Inferior parietal cortex (tissue), 1 donor: ENCODE results near the gene B3GALT5.

ENCODE experiments used
- DNase-seq: peaks from one replicate; pipeline ENCODE4 v3.0.0-alpha.2; 2016; ENCODE audit errors: extremely low spot score

The B3GALT5 gene

DNA sequence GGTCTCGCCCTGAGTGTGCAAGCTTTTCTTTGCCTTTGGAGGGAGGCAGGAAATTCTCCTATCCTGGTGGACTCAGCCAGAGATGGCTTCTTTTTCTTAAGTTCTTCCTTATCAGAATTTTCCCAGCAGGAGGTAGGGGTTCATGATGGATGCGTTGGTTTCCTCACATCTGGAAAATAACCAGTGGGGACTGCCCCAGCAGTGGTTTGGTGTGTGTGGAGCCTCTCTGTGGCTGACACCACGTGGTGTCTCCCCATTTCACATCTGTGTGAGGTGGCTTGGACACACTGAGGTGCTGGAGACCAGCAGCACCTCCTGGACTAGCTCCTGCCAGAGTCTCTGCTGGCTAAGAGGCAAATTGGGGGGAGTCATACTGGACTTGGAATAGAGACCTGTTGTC lies 32.6 kb downstream of the B3GALT5 start:
- DNase-seq: no peak

DNA sequence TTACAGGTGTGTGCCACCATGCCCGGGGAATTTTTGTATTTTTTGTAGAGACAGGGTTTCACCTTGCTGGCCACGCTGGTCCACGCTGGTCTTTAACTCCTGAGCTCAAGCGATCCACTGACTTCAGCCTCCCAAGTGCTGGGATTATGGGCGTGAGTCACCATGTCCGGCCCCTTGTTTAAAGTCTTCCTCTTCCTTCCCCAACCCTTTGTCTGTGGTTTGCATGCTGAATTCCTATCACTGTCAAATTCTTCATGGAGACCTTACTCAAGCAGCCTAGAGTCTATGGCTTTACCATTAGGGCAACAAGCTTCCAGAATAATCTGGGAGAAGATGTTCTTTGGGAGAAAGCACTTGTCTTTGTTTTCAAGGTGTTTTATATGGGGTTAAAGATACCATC lies 34.7 kb downstream of the B3GALT5 start:
- DNase-seq: no peak

DNA sequence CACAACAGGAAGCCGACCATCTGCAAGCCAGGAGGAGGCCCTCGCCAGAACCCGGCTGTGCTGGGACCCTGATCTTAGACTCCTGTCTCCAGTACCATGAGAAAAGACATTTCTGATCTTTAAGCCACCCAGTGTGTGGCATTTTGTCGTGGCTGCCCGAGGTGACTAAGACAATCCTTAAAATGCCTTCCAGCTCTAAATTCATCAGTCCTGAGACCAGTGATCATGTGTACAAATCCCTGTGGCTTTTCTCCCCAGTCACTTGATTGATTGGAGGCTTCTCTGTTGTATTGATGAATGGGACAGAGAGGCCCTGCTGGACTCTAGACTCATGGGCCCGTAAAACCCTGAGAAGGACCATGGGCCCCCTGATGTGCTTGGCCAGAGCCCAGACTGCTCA lies 36.1 kb downstream of the B3GALT5 start:
- DNase-seq: no peak

DNA sequence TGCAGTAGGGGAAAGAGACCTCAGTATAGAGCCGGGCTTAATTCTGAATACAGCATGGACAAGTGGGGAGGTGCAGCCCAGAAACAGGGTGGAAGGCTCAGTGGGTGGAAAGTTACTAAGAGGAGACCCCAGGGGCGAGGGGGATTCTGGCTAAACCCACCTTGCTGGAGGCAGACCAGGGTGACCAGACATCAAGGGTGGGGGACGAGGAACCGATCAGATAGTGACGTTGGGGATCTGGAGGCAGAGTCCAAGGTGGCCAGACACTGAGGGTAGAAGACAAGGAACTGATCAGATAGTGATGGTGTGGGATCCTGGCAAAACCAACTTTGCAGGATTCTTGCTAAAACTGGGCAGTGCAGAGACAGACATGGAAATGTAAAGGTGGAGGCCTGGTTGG lies 36.8 kb downstream of the B3GALT5 start:
- no peak for DNase-seq

DNA sequence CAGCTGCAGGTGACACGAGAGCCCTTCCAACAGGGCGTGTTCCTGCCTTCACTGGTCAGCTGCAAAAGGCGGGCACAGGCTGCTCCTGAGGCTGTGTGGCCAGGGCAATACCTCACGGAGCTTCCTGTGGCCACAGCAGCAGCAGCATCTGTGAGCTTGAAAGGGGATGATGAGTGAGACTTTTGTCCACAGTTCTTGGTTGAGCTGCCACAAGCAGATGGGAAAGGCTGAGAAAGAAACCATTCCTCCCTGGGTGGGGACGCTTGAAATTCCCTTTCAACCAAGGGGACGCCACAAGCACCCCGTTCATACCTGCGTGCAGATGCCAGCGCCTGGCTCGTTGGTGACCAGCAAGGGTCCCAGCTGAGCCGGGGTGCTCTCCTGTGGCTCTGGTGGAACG lies 37.6 kb downstream of the B3GALT5 start:
- no peak for DNase-seq

DNA sequence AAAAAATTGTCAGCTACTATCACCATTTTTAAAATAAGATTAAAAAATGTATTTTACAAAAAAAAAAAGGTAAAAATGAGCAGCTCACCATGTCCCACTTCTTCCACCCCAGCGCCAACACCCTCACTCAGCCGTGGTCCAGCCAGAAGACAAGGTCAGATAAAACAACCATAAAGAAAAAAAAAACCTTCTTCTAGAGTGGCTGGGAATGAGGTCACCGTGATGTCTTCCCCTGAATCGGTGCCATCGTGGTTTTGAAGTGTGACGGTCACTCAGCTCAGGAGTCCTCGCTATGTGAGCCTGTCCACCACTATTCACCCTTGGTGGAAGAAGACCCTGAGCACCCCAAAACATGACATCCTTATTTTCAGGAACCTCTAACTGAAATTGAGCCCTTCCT lies 38.1 kb downstream of the B3GALT5 start:
- no peak for DNase-seq

DNA sequence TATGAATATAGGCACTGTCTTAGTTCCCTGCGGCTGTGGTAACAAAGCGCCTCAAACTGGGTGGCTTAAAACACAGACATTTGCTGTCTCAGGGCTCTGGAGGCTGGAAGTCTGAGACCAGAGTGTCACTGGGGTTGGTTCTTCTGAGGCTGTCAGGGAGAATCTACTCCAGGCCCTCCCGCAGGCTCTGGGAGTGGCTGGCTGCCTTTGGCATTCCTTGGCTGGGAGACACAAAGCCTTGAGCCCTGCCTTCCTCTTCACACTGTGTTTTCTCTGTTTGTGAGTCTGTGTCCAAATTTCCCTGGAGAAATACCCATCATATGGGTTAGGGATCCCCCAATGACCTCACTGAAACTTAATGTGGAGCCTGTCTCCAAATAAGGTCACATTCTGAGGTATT lies 38.5 kb downstream of the B3GALT5 start:
- DNase-seq: no peak

DNA sequence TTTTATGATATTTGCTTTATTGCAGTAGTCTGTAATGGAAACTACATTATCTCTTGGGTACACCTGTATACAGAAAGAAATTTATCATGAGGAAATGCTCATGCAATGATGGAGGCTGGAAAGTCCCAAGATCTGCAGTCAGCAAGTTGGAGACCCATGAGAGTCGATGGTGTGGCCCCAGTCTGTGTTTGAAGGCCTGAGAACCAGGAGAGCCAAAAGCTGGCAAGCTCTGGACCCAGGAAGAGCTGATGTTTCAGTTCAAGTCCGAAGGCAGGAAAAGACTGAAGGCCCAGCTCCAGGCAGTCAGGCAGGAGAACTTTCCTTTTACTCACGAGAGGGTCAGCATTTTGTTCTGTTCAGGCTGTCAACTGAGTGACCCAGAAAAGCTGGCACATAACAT lies 42.2 kb downstream of the B3GALT5 start:
- DNase-seq: no peak

DNA sequence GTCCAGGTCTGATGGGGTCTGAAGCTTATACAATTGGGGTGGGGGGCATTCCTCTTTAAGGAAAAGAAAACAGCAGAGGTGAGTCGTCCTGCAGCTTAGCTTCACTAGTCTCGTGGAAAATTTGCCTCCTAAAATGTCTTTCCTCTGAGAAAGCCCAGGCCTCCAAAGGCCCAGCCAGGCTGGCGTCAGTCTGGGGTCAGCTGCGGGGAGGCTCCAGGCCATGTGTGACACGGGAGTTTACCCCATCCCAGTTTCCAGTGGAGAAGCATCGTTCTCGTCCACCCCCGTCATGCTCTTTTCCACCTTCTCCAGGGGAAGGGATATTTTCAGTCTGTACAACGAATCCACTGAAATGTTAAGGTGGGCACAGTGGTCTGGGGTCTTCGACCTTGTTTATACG lies 42.8 kb downstream of the B3GALT5 start:
- DNase-seq: no peak

DNA sequence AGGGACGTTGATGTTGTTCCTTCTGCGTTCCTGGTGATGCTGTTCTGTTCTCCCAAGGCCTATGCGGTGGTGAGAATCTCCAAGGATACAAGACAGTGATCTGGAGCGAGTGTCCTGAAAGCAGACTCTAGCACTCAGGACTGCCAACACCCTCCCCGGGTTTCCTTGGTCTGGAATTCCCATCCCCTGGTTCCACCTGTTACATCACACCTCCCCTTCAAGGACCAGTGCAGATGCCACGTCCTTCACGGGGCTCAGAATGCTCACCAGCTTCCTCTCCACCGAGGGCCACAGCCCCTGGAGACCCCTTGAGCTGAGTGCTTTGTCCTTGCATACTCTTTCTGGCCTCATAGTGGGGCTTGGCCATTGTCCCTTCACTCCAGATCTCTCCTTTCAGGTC lies 43.5 kb downstream of the B3GALT5 start:
- DNase-seq: no peak

DNA sequence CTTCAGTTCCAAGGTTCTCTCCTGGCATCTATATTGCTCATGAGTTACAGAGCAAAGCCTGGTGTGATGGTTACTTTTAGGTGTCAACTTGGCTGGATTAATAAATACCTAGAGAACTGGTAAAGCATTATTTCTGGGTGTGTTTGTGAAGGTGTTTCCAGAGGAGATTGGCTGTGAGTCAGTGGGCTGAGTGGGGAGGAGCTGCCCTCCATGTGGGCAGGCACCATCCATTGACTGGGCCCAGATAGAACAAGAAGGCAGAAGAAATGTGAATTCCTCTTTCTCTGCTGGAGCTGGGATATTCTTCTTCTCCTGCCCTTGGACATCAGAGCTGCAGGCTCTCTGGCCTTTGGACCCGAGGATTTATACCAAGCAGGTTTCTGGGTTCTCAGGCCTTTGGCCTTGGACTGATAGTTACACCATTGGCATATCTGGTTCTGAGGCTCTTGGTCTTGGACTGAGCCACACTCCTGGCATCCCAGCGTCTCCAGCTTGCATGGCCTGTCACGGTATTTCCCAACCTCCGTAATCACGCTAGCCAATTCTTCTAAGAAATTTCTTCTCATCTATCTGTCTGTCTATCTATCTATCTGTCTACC lies 44.5 kb downstream of the B3GALT5 start:
- DNase-seq: no peak

DNA sequence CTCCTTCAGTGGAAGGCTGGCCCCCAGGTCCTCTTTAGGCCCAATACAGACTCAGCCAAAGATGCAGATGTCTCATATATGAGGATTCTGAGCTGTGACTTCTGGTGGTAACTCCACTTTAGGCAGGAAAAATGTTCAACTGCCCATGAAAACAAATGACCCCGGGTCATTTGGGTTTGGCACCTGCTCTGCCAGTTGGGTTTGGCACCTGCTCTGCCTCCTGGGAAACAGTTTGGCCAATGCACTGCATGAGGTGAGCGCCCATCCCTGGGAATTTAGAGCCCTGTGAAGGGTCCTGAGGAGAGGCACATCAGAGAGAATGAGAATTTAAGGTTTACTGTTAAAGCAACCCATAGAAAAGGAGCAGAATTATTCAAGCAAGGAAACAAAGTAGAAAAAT lies 45.3 kb downstream of the B3GALT5 start:
- no peak for DNase-seq

DNA sequence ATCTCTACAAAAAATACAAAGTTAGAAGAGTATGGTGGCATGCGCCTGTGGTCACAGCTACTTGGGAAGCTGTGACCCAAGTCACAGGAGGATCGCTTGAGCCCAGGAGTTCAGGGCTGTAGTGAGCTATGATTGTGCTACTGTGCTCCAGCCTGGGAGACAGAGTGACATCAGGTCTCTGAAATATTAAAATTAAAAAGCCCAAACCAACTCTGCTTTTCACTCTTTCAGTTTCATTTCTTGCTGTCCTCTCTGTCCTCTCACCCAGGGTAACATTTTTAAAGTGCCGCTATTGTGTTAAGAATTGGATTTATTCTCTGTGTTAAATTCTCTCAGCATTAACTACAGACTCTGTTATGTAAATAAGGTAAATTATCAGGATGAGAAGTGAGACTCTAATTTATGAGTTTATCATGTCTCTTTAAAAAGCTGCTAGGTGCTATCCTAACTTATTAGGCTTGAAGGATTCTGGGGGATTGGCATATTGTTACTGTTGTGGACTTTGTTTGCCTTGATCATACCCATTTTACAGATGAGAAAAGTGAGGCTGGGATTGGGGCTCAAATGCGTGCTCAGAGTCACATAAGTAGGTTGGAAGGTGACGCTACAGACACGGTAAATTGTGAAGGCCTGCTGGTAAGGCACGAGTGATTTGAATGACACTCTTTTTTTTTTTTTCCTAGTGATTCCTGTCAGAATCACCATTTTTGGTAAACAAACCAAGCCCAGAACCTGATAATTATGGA lies 46.5 kb downstream of the B3GALT5 start:
- DNase-seq: no peak

DNA sequence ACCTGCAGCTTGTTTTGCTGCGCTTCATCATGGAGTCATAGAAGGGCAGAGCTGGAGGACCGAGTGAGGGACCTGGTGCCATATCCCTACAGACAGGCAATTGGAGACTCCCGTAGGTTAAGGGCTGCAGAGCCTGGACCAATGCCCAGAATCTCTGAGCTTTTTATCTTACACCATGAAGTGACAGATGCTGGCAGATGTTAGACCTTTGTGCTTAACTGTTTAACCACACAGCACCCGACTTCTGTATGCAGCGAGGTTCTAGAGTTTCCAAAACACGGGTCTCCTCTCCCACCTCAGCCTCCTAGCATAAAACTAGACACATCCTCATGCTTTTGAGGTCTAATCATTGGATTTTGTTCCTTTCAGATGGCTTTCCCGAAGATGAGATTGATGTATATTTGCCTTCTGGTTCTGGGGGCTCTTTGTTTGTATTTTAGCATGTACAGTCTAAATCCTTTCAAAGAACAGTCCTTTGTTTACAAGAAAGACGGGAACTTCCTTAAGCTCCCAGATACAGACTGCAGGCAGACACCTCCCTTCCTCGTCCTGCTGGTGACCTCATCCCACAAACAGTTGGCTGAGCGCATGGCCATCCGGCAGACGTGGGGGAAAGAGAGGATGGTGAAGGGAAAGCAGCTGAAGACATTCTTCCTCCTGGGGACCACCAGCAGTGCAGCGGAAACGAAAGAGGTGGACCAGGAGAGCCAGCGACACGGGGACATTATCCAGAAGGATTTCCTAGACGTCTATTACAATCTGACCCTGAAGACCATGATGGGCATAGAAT lies 47.6 kb downstream of the B3GALT5 start:
- no peak for DNase-seq

DNA sequence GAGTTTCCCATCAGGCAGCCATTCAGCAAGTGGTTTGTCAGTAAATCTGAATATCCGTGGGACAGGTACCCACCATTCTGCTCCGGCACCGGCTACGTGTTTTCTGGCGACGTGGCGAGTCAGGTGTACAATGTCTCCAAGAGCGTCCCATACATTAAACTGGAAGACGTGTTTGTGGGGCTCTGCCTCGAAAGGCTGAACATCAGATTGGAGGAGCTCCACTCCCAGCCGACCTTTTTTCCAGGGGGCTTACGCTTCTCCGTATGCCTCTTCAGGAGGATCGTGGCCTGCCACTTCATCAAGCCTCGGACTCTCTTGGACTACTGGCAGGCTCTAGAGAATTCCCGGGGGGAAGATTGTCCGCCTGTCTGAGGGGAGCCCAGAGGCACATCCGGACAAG lies 48.4 kb downstream of the B3GALT5 start:
- no peak for DNase-seq

DNA sequence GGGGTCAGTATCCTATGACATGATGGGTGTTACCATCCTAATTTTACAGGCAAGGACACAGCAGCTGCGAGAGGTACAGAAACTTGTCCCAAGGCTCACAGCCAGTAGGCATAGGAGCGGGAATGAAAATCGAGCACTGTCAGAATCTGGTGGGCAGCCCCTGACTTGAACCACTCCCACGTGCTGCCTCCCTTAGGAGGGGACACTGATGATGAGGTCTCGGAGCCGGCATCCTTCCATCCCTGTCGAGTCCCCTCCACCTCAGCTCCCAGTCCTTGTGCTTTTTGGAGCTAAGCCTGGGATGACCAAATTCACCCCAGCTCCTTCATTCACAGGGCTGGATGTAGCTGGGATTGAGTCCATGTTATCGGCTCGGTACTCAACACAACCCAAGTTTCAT lies 49.0 kb downstream of the B3GALT5 start:
- no peak for DNase-seq

DNA sequence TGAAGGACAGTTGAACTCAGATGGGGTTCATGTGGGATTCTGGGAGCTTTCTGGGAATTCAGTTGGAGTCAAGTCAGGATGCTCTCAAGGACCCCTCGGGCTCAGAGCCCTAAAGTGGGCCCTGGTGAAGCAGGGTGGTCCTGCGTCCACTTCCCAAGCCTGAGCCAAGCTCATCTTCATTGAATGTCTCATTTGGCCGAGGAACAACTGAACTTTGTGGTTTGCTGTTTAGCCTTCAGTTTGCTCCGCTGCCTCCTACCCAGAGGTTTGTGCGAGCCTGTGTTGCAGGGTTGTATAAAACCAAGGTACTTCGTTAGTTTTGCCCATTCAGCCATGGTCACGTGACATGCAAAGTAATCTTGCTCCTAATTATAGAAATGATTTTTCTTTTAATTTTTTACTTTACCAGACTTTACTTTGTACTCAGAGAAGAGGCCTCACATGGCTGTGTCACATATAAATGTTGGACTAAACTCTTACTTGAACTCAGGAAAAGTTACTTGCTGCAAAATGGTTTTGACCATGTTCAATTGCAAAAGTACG lies 49.7 kb downstream of the B3GALT5 start:
- no peak for DNase-seq

DNA sequence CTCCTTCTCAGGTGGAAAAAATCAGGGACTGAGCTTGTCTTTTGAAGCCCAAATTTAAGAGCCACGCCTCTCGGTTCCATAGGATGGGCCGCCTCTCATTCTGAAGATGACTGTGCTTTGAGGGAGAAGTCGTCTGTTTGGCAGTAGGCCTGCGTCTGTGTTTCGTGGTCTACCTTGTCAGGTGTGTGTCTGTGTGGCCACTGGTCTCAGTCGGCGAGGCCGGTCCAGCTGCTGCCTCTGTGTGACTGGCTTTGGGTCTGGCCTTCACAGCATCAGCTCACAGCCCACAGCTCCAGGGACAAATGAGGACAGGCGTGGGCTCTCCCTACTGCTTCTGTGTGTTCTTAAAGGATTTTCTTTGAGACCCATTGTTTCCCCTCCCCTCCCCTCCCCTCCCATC lies 50.3 kb downstream of the B3GALT5 start:
- DNase-seq: no peak

DNA sequence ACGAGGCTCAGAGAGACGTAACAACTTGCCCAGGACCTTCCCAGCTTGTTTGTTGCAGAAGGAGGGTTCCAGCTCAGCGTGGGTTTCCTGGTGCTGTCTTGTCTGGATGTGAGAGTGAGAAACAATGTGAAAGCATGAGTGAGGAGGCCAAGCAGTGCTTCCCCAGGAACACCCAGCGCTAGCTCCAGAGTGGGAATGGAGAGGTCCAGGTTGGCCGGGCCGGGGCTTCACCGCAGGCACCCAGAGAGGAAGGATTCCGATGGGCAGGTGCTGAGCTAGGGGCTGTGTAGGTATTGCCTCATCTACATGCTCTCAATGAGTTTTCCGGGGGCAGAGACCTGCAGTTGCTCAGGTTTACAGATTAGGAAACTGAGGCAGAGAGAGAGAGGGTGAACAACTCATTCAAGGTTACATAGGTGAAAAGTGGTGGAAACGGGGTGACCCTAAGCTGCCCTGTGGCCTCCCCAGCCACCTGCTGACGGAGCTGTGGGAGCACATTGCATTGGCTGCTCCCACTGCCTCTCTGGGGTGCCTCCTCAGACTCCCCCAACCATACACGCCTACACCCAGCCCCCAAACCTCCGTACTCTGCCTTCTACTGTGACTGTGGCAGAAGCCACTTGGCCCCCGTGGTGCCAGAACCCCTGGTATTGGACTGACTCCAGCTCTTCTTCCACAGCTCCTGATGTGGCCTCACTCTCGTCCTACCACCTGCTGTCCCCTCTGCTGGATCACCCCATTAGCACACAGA lies 51.2 kb downstream of the B3GALT5 start:
- no peak for DNase-seq

DNA sequence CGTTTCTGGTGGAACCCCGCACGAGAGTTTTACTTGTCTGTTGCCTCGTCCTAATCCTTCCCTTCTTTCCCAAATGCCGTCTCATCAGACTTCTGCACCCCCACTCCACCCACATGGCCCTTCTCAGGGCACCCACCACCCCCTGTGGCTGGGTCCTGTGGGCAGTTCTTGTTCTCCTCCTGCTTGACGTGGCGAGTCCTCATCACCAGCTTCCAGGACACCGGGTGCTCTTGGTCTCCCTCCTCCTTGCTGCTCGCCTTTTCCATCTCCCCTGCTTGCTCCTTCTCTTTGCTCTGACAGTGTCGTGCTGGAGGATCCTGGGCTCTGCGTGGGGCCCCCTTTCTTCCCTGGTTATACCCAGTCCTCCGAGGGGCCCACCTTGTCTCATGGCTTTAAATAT lies 51.8 kb downstream of the B3GALT5 start:
- no peak for DNase-seq

DNA sequence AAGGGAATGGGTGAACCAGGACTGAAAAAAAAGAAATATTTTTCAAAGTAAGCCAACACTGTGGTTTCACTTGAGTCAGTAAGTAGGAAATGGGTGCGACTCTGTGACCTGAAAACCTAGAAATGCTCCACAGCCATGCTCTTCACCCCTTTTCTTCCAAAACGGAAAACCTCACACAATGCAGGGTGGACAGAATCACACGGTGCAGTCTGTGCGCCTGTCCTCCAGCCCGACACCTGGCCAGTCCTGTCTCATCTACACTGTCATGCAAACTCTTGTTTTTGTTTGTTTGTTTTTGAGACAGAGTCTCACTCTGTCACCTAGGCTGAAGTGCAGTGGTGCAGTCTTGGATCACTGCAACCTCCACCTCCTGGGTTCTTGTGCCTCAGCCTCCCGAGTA lies 53.3 kb downstream of the B3GALT5 start:
- no peak for DNase-seq

DNA sequence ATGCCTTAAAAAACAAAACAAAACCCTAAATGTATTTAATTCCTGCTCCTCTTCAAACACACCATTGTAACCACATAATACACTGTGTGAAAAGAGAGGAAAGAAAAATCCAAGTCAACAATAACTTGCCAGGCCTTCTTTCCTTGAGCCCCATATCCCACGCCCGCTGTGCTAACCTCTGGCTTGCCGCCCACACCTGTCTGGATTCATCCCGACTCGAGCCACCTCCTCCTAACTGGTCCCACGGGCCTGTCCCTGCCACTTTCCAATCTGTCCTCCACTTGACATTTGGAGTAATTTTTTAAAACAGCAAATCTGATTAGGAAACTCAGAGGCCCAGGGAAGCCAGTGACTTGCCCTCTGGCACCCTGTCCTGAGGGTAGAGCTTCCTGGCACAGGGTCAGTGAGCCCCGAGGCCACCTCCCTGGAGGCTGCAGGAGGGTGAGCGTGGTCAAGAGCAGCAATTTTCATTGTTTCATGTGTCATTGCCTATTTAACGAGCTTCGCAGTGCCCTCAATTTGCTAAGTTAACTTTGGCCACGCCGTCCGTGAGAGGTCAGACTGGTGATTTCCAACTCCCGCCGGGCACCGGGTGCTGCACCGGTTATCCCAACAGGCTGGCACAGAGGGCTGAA lies 54.1 kb downstream of the B3GALT5 start:
- DNase-seq: no peak
